ENCODE results near the gene TPM2. TPM values are rescaled to one million over a fixed set of nuclear protein-coding genes. Genes with fewer than 3 reads are reported as not detected.
"Not testable (repeated sequence)": the region's sequence is repeated elsewhere in the genome, so short reads cannot be mapped to it uniquely, and the experiment has no call there.

The TPM2 gene
- total RNA-seq, 2 experiments from 2014 or later, result 63.1 to 63.5 TPM

DNA sequence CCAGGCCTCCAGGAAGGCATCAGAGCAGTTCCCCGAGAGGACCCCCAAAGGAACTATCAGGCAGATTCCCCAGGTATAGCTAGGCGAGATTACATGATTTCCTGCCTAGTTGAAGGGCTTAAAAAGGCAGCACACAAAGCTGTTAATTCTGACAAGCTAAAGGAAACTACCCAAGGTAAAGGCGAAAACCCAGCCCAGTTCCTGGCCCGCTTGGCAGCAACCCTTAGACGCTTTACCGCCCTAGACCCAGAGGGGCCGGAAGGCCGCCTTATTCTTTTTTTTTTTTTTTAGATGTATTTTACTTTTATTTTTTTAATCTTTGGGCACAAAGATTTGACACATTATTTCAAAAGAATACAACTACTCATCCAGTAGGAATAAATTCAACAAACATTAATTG is 51.0 kb downstream of the TPM2 start:
- H3K4me3 ChIP-seq (ENCODE audit: low read length); H3K36me3 ChIP-seq (ENCODE audit: insufficient read depth, low read length); H3K4me3 Mint-ChIP-seq; intact Hi-C loops (cut with DNase I, micrococcal nuclease); H3K27me3 ChIP-seq (ENCODE audit: control insufficient read depth in 1 of 2, insufficient read depth in 2 of 2, low read length in 2 of 2); H3K9me3 ChIP-seq (ENCODE audit: control insufficient read depth in 1 of 2, insufficient read depth in 1 of 2, low read length in 2 of 2); H3K27me3 Mint-ChIP-seq; H3K36me3 Mint-ChIP-seq (ENCODE audit: low read depth); H3K9me3 Mint-ChIP-seq: not testable (repeated sequence)
- ChIA-PET POLR2A (interaction anchor here (1.0 to 1.4 kb wide), 4 partner anchors 9 to 94 kb away, joined by 3 to 5 read pairs (median 4); partner anchors contain the start of genes CCDC107, CREB3, RMRP and TLN1), CTCF (interaction anchor here (1.0 to 1.4 kb wide), 3 partner anchors 9 to 27 kb away, joined by 3 to 4 read pairs (median 4); partner anchors contain the start of genes CCDC107 and RMRP)
- peak overlapping the region; percentile 73 for H3K27ac Mint-ChIP-seq
- Histone ChIP-seq H3K4me1 (ENCODE audit: insufficient read depth, low read length) (peaks cover 38% of the 10 kb centered on the region), H3K27ac (ENCODE audit: low read depth in 1 of 2, low read length in 2 of 2) (peak overlapping the region in 1 of 2 donors; percentile 38)
- DNase-seq (peak in 5 of 14 experiments; percentile 25 to 78 (median 68)), ATAC-seq (ENCODE audit: poor library complexity) (peak; percentile 44)
- peaks cover 70% of the 10 kb centered on the region for H3K4me1 Mint-ChIP-seq (ENCODE audit: low read depth)

DNA sequence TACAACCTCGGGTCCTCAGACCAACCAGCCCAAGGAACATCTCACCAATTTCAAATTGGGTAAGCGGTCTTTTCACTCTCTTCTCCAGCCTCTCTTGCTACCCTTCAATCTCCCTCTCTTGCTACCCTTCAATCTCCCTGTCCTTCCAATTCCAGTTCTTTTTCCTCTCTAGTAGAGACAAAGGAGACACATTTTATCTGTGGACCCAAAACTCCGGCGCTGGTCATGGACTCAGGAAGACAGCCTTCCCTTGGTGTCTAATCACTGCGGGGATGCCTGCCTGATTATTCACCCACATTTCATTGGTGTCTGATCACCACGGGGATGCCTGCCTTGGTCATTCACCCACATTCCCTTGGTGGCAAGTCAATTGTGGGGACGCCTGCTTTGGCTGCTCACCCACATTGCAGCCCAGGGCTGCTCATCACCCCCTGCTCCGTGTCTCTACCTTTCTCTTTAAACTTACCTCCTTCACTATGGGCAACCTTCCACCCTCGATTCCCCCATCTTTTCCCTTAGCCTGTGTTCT is 52.2 kb downstream of the TPM2 start:
- H3K9me3 Mint-ChIP-seq; H3K27me3 ChIP-seq (ENCODE audit: control insufficient read depth in 1 of 2, insufficient read depth in 2 of 2, low read length in 2 of 2); H3K4me3 ChIP-seq (ENCODE audit: low read length); CTCF ChIA-PET; POLR2A ChIA-PET; H3K36me3 Mint-ChIP-seq (ENCODE audit: low read depth); H3K27ac ChIP-seq (ENCODE audit: low read depth in 1 of 2, low read length in 2 of 2); intact Hi-C loops (cut with DNase I, micrococcal nuclease); H3K4me3 Mint-ChIP-seq; ATAC-seq (ENCODE audit: poor library complexity); H3K9me3 ChIP-seq (ENCODE audit: control insufficient read depth in 1 of 2, insufficient read depth in 1 of 2, low read length in 2 of 2); H3K27me3 Mint-ChIP-seq; H3K36me3 ChIP-seq (ENCODE audit: insufficient read depth, low read length); DNase-seq: not testable (repeated sequence)
- Mint-ChIP-seq H3K27ac (peak overlapping the region; percentile 73), H3K4me1 (ENCODE audit: low read depth) (peaks cover 65% of the 10 kb centered on the region)
- H3K4me1 ChIP-seq (ENCODE audit: insufficient read depth, low read length), result peaks cover 32% of the 10 kb centered on the region

GRCh38 chr9:35636877-35637246 is 52.9 kb downstream of the TPM2 start:
- H3K9me3 Mint-ChIP-seq; H3K36me3 ChIP-seq (ENCODE audit: insufficient read depth, low read length); H3K27me3 Mint-ChIP-seq; ATAC-seq (ENCODE audit: poor library complexity); H3K4me3 Mint-ChIP-seq; DNase-seq; H3K4me3 ChIP-seq (ENCODE audit: low read length); H3K27ac ChIP-seq (ENCODE audit: low read depth in 1 of 2, low read length in 2 of 2); intact Hi-C loops (cut with DNase I, micrococcal nuclease); CTCF ChIA-PET; H3K9me3 ChIP-seq (ENCODE audit: control insufficient read depth in 1 of 2, insufficient read depth in 1 of 2, low read length in 2 of 2); H3K27me3 ChIP-seq (ENCODE audit: control insufficient read depth in 1 of 2, insufficient read depth in 2 of 2, low read length in 2 of 2); H3K36me3 Mint-ChIP-seq (ENCODE audit: low read depth): not testable (repeated sequence)
- peak overlapping the region; percentile 60 for H3K27ac Mint-ChIP-seq
- H3K4me1 Mint-ChIP-seq (ENCODE audit: low read depth), result peaks cover 64% of the 10 kb centered on the region
- peaks cover 32% of the 10 kb centered on the region for H3K4me1 ChIP-seq (ENCODE audit: insufficient read depth, low read length)
- POLR2A ChIA-PET, result interaction anchor here (1.0 kb wide), 1 partner anchor 565 kb away, joined by 3 read pairs; the partner anchor contains the start of gene VCP

DNA sequence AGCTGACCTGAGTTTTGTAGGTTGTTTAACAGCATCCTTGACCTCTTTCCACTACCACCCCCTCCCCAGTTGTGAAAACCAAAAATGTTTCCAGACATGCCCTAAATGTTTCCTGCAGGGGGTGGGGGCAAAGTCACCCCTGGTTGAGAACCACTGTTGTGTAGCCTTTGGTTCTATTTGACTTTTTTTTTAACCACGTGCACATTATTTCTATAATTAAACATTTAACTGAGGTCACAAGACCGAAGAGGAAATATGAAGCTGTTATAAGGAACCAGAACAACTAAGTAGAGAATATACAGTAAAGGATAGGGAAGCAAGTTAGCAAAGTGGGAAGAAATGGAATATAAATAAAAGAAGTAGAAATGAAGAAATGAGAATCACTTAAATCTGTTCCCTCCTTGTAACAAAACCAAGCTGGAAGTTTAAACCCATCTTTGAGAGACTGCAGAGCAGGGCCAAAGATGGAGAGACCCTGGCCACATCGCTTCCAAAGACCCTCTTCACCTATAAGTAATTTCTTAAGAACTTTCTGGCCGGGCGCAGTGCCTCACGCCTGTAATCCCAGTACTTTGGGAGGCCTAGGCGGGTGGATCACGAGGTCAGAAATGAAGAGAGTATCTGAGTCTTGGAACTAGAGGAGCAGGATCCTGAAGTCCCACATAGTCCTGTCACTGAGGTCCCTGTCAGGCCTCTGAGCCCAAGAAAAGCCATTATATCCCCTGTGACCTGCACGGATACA is 53.4 kb downstream of the TPM2 start:
- DNase-seq (peak in 1 of 14 experiments; percentile 21), ATAC-seq (ENCODE audit: poor library complexity) (no peak)
- CTCF ChIA-PET, result interaction anchor here (0.5 kb wide), 1 partner anchor 17 kb away, joined by 3 read pairs; no protein-coding TSS in a partner anchor
- H3K9me3 ChIP-seq (ENCODE audit: control insufficient read depth in 1 of 2, insufficient read depth in 1 of 2, low read length in 2 of 2), result no peaks in the 10 kb centered on the region
- POLR2A ChIA-PET, result interaction anchor here (1.0 kb wide), 1 partner anchor 564 kb away, joined by 3 read pairs; the partner anchor contains the start of gene VCP
- H3K4me1 ChIP-seq (ENCODE audit: insufficient read depth, low read length), result peaks cover 32% of the 10 kb centered on the region
- Mint-ChIP-seq H3K9me3 (no peaks in the 10 kb centered on the region), H3K36me3 (ENCODE audit: low read depth) (peaks cover 8% of the 10 kb centered on the region), H3K27me3 (no peaks in the 10 kb centered on the region), H3K27ac (peak overlapping the region; percentile 60), H3K4me3 (no peak overlapping the region), H3K4me1 (ENCODE audit: low read depth) (peaks cover 59% of the 10 kb centered on the region)
- H3K36me3 ChIP-seq (ENCODE audit: insufficient read depth, low read length), result no peaks in the 10 kb centered on the region
- TF ChIP-seq, protein P1, sequence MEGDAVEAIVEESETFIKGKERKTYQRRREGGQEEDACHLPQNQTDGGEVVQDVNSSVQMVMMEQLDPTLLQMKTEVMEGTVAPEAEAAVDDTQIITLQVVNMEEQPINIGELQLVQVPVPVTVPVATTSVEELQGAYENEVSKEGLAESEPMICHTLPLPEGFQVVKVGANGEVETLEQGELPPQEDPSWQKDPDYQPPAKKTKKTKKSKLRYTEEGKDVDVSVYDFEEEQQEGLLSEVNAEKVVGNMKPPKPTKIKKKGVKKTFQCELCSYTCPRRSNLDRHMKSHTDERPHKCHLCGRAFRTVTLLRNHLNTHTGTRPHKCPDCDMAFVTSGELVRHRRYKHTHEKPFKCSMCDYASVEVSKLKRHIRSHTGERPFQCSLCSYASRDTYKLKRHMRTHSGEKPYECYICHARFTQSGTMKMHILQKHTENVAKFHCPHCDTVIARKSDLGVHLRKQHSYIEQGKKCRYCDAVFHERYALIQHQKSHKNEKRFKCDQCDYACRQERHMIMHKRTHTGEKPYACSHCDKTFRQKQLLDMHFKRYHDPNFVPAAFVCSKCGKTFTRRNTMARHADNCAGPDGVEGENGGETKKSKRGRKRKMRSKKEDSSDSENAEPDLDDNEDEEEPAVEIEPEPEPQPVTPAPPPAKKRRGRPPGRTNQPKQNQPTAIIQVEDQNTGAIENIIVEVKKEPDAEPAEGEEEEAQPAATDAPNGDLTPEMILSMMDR (IDR thresholded peaks at IDR 0.05), result no peak
- H3K27ac ChIP-seq (ENCODE audit: low read depth in 1 of 2, low read length in 2 of 2), result no peak overlapping the region
- no peaks in the 10 kb centered on the region for H3K27me3 ChIP-seq (ENCODE audit: control insufficient read depth in 1 of 2, insufficient read depth in 2 of 2, low read length in 2 of 2)
- no peak overlapping the region for H3K4me3 ChIP-seq (ENCODE audit: low read length)
- intact Hi-C loops (cut with DNase I, micrococcal nuclease), result no loop called here
